ENCODE measurements around the gene DOCK1.

Gene DOCK1

GRCh38 chr10:127071126-127071525 lies 165.9 kb downstream of the DOCK1 start:
- Histone ChIP-seq H3K9me3 (replicated peaks; ENCODE audit: insufficient read depth, low read length) (no peaks in the 10 kb centered on the region), H3K4me2 (ENCODE audit: low read depth, low read length) (no peak overlapping the region), H3K9ac (ENCODE audit: low read length) (no peak overlapping the region), H3K36me3 (replicated peaks; ENCODE audit: insufficient read depth, low read length) (no peaks in the 10 kb centered on the region), H3K27ac (ENCODE audit: low read length) (no peak overlapping the region), H3K9me2 (replicated peaks; ENCODE audit: insufficient read depth, low read length) (no peaks in the 10 kb centered on the region), H2AFZ (ENCODE audit: low read length) (no peak overlapping the region), H3K27me3 (replicated peaks; ENCODE audit: insufficient read depth, low read length) (no peaks in the 10 kb centered on the region), H3F3A (ENCODE audit: insufficient read depth, low read length) (no peaks in the 10 kb centered on the region), H3K79me2 (ENCODE audit: low read length) (no peaks in the 10 kb centered on the region), H4K20me1 (ENCODE audit: insufficient read depth, low read length) (no peaks in the 10 kb centered on the region), H3K4me3 (ENCODE audit: low read length) (no peak overlapping the region), H3K4me1 (ENCODE audit: low read length) (no peaks in the 10 kb centered on the region)
- TF ChIP-seq CTCF (IDR thresholded peaks at IDR 0.05; ENCODE audit: low read length) (no peak), EZH2phosphoT487 (IDR thresholded peaks at IDR 0.05; ENCODE audit: low read length) (no peak), EZH2 (optimal IDR thresholded peaks at IDR 0.05; ENCODE audit: low read depth, low read length) (no peak)
- no peak for DNase-seq

GRCh38 chr10:127073666-127074065 lies 168.4 kb downstream of the DOCK1 start:
- H3K36me3 ChIP-seq (replicated peaks; ENCODE audit: insufficient read depth, low read length): no peaks in the 10 kb centered on the region
- no peak for DNase-seq
- TF ChIP-seq EZH2 (optimal IDR thresholded peaks at IDR 0.05; ENCODE audit: low read depth, low read length) (no peak), CTCF (IDR thresholded peaks at IDR 0.05; ENCODE audit: low read length) (no peak), EZH2phosphoT487 (IDR thresholded peaks at IDR 0.05; ENCODE audit: low read length) (no peak)
- H4K20me1 ChIP-seq (ENCODE audit: insufficient read depth, low read length): no peaks in the 10 kb centered on the region
- H3F3A ChIP-seq (ENCODE audit: insufficient read depth, low read length): no peaks in the 10 kb centered on the region
- no peak overlapping the region for H3K9ac ChIP-seq (ENCODE audit: low read length)
- no peak overlapping the region for H3K27ac ChIP-seq (ENCODE audit: low read length)
- H2AFZ ChIP-seq (ENCODE audit: low read length): no peak overlapping the region
- no peak overlapping the region for H3K4me3 ChIP-seq (ENCODE audit: low read length)
- H3K9me2 ChIP-seq (replicated peaks; ENCODE audit: insufficient read depth, low read length): no peaks in the 10 kb centered on the region
- no peak overlapping the region for H3K4me2 ChIP-seq (ENCODE audit: low read depth, low read length)
- no peaks in the 10 kb centered on the region for H3K9me3 ChIP-seq (replicated peaks; ENCODE audit: insufficient read depth, low read length)
- H3K4me1 ChIP-seq (ENCODE audit: low read length): no peaks in the 10 kb centered on the region
- H3K27me3 ChIP-seq (replicated peaks; ENCODE audit: insufficient read depth, low read length): no peaks in the 10 kb centered on the region
- H3K79me2 ChIP-seq (ENCODE audit: low read length): no peaks in the 10 kb centered on the region

GRCh38 chr10:127079392-127079791 lies 174.2 kb downstream of the DOCK1 start:
- Histone ChIP-seq H3K4me2 (ENCODE audit: low read depth, low read length) (no peak overlapping the region), H3K36me3 (replicated peaks; ENCODE audit: insufficient read depth, low read length) (no peaks in the 10 kb centered on the region), H3K4me3 (ENCODE audit: low read length) (no peak overlapping the region), H2AFZ (ENCODE audit: low read length) (no peak overlapping the region), H3K27me3 (replicated peaks; ENCODE audit: insufficient read depth, low read length) (no peaks in the 10 kb centered on the region), H4K20me1 (ENCODE audit: insufficient read depth, low read length) (no peaks in the 10 kb centered on the region), H3K4me1 (ENCODE audit: low read length) (no peaks in the 10 kb centered on the region), H3K79me2 (ENCODE audit: low read length) (no peaks in the 10 kb centered on the region), H3K9me2 (replicated peaks; ENCODE audit: insufficient read depth, low read length) (no peaks in the 10 kb centered on the region), H3F3A (ENCODE audit: insufficient read depth, low read length) (no peaks in the 10 kb centered on the region), H3K9me3 (replicated peaks; ENCODE audit: insufficient read depth, low read length) (no peaks in the 10 kb centered on the region), H3K27ac (ENCODE audit: low read length) (no peak overlapping the region), H3K9ac (ENCODE audit: low read length) (no peak overlapping the region)
- no peak for DNase-seq
- TF ChIP-seq EZH2 (optimal IDR thresholded peaks at IDR 0.05; ENCODE audit: low read depth, low read length): no peak
- no peak for TF ChIP-seq CTCF (IDR thresholded peaks at IDR 0.05; ENCODE audit: low read length)
- TF ChIP-seq EZH2phosphoT487 (IDR thresholded peaks at IDR 0.05; ENCODE audit: low read length): no peak

Data from MM.1S (cell line).